Measurements from ENCODE around the gene SMCR8.
A peak's percentile ranks its signal among the peaks of the same experiment; 100 is the strongest.

SMCR8 gene

GRCh38 chr17:18314059-18314730 lies 898 bp upstream of the SMCR8 start:
- Histone ChIP-seq H3K27ac (peak overlapping the region; percentile 61 to 98 (median 94)), H3K4me3 (peak overlapping the region; percentile 72 to 97 (median 92))

- Histone ChIP-seq H3K27ac (peak overlapping the region; percentile 88 to 98 (median 94)), H3K4me3 (peak overlapping the region; percentile 72 to 97 (median 92))
Measured at GRCh38 chr17:18315562-18315922, 449 bp downstream of the SMCR8 start.

GRCh38 chr17:18315961-18316360 lies 868 bp downstream of the SMCR8 start:
- Histone ChIP-seq H3K27ac (peak overlapping the region in 19 of 21 experiments; percentile 88 to 98 (median 94)), H3K4me3 (peak overlapping the region; percentile 72 to 97 (median 92))

- peak overlapping the region in 2 of 7 experiments; percentile 3 to 18 for H3K4me3 ChIP-seq
- peak overlapping the region in 2 of 21 experiments; percentile 7 to 35 for H3K27ac ChIP-seq
Measured at GRCh38 chr17:18318117-18318516, 3.0 kb downstream of the SMCR8 start.

GRCh38 chr17:18318771-18319450 lies 3.8 kb downstream of the SMCR8 start:
- peak overlapping the region in 1 of 7 experiments; percentile 18 for H3K4me3 ChIP-seq
- H3K27ac ChIP-seq: no peak overlapping the region

- Histone ChIP-seq H3K27ac (peak overlapping the region in 1 of 21 experiments; percentile 28), H3K4me3 (no peak overlapping the region)
Measured at GRCh38 chr17:18319604-18320256, 4.6 kb downstream of the SMCR8 start.

- H3K4me3 ChIP-seq: no peak overlapping the region
Measured at GRCh38 chr17:18320301-18320700, 5.2 kb downstream of the SMCR8 start.

GRCh38 chr17:18321309-18321708 lies 6.2 kb downstream of the SMCR8 start:
- H3K4me3 ChIP-seq: no peak overlapping the region
- H3K27ac ChIP-seq: no peak overlapping the region

More at GRCh38 chr17:18320301-18320700, 5.2 kb downstream of the SMCR8 start:
- H3K27ac ChIP-seq: no peak overlapping the region

GRCh38 chr17:18322522-18322921 lies 7.4 kb downstream of the SMCR8 start:
- H3K4me3 ChIP-seq: no peak overlapping the region
- no peak overlapping the region for H3K27ac ChIP-seq

- H3K4me3 ChIP-seq: no peak overlapping the region
- H3K27ac ChIP-seq: peak overlapping the region in 1 of 21 experiments; percentile 4
Measured at GRCh38 chr17:18323007-18323406, 7.9 kb downstream of the SMCR8 start.

- H3K4me3 ChIP-seq: no peak overlapping the region
- peak overlapping the region in 1 of 21 experiments; percentile 4 for H3K27ac ChIP-seq
Measured at GRCh38 chr17:18323507-18324139, 8.5 kb downstream of the SMCR8 start.

GRCh38 chr17:18324140-18325050 lies 9.3 kb downstream of the SMCR8 start:
- H3K27ac ChIP-seq: peak overlapping the region in 1 of 21 experiments; percentile 22
- H3K4me3 ChIP-seq: no peak overlapping the region

- Histone ChIP-seq H3K27ac (peak overlapping the region in 1 of 21 experiments; percentile 19), H3K4me3 (no peak overlapping the region)
Measured at GRCh38 chr17:18326039-18326438, 10.9 kb downstream of the SMCR8 start.

- Histone ChIP-seq H3K4me3 (no peak overlapping the region), H3K27ac (peak overlapping the region in 1 of 21 experiments; percentile 19)
Measured at GRCh38 chr17:18326572-18326971, 11.5 kb downstream of the SMCR8 start.

- no peak overlapping the region for H3K4me3 ChIP-seq
- H3K27ac ChIP-seq: peak overlapping the region in 1 of 21 experiments; percentile 34
Measured at GRCh38 chr17:18327093-18327492, 12.0 kb downstream of the SMCR8 start.

- no peak overlapping the region for H3K27ac ChIP-seq
- no peak overlapping the region for H3K4me3 ChIP-seq
Measured at GRCh38 chr17:18327556-18327955, 12.5 kb downstream of the SMCR8 start.

GRCh38 chr17:18328643-18329204 lies 13.6 kb downstream of the SMCR8 start:
- H3K4me3 ChIP-seq: no peak overlapping the region
- no peak overlapping the region for H3K27ac ChIP-seq

GRCh38 chr17:18331879-18332278 lies 16.8 kb downstream of the SMCR8 start:
- Histone ChIP-seq H3K4me3 (no peak overlapping the region), H3K27ac (peak overlapping the region in 1 of 21 experiments; percentile 16)
